ENCODE results near the gene ZC3H10. TPM values are rescaled to one million over a fixed set of nuclear protein-coding genes. Genes with fewer than 3 reads are reported as not detected.
A peak's percentile ranks its signal among the peaks of the same experiment; 100 is the strongest.

Gene ZC3H10
- total and polyA plus RNA-seq, 2 experiments from 2014 or later, result 2.7 to 5.4 TPM

- no peak for TF ChIP-seq ZNF462 (CRISPR knock-in tag; IDR thresholded peaks at IDR 0.05)
- no peak for TF ChIP-seq CREB1 (CRISPR knock-in tag; IDR thresholded peaks at IDR 0.05; ENCODE audit: low read depth)
- no peak for TF ChIP-seq ZNF331 (CRISPR knock-in tag; IDR thresholded peaks at IDR 0.05; ENCODE audit: low read depth)
- no peak for TF ChIP-seq JUNB (IDR thresholded peaks at IDR 0.05; ENCODE audit: unreplicated experiment)
- no peak for TF ChIP-seq EZH2 (IDR thresholded peaks at IDR 0.05; ENCODE audit: low read depth, unreplicated experiment)
- no peak for TF ChIP-seq STAT1 (IDR thresholded peaks at IDR 0.05; ENCODE audit: unreplicated experiment)
- TF ChIP-seq ZNF114 (CRISPR knock-in tag; IDR thresholded peaks at IDR 0.05), result no peak
- TF ChIP-seq NANOG (IDR thresholded peaks at IDR 0.05; ENCODE audit: borderline replicate concordance), result no peak
These were observed 14.3 kb upstream of the ZC3H10 start (continued) for GRCh38 chr12:56103823-56104108.

- Histone ChIP-seq H3F3A (replicated peaks; ENCODE audit: low read depth) (peaks cover 53% of the 10 kb centered on the region), H3K4me3 (peak within 1 kb of the TSS; percentile 99), H4K20me1 (replicated peaks; ENCODE audit: insufficient read depth) (peaks cover 17% of the 10 kb centered on the region), H3K4me1 (ENCODE audit: insufficient read depth) (peaks cover 22% of the 10 kb centered on the region), H3K27ac (ENCODE audit: low read depth) (peak within 1 kb of the TSS; percentile 93), H3K4me2 (peak within 1 kb of the TSS; percentile 100), H3K79me2 (replicated peaks; ENCODE audit: insufficient read depth) (peaks cover 36% of the 10 kb centered on the region), H3K9me2 (ENCODE audit: insufficient read depth) (no peaks in the 10 kb centered on the region), H3K27me3 (ENCODE audit: insufficient read depth) (no peaks in the 10 kb centered on the region), H2AFZ (peak within 1 kb of the TSS; percentile 91), H3K36me3 (ENCODE audit: insufficient read depth) (peaks cover 42% of the 10 kb centered on the region)
- Mint-ChIP-seq H3K27me3 (ENCODE audit: insufficient read depth, low read depth, poor library complexity) (peaks cover 13% of the 10 kb centered on the region), H3K4me3 (peak within 1 kb of the TSS; percentile 96), H3K4me1 (peaks cover 21% of the 10 kb centered on the region), H3K36me3 (ENCODE audit: low read depth) (peaks cover 79% of the 10 kb centered on the region), H3K9me3 (no peaks in the 10 kb centered on the region), H3K27ac (peak within 1 kb of the TSS; percentile 98)
- no peak for TF ChIP-seq NANOG (IDR thresholded peaks at IDR 0.05; ENCODE audit: borderline replicate concordance)
- peak; percentile 96 for TF ChIP-seq ETS1 (IDR thresholded peaks at IDR 0.05)
- peak; percentile 82 for TF ChIP-seq POLR2AphosphoS5 (IDR thresholded peaks at IDR 0.05; ENCODE audit: low read depth)
- TF ChIP-seq ZNF331 (CRISPR knock-in tag; IDR thresholded peaks at IDR 0.05; ENCODE audit: low read depth), result no peak
- no peak for TF ChIP-seq EZH2phosphoT487 (IDR thresholded peaks at IDR 0.05; ENCODE audit: unreplicated experiment)
- no peak for TF ChIP-seq REST (IDR thresholded peaks at IDR 0.05; ENCODE audit: unreplicated experiment)
- DNase-seq (ENCODE audit: low spot score), result peak; percentile 99
- peak; percentile 97 for ATAC-seq
These were observed 13.8 kb upstream of the ZC3H10 start, which contains the start of gene PA2G4 for GRCh38 chr12:56104109-56104814. PA2G4 (plus strand) TSS chr12:56104559; CDS start chr12:56104738, 179 bp downstream.
